HepG2 (cell line): ENCODE results near the gene ZNF91. TPM values are rescaled to one million over a fixed set of nuclear protein-coding genes. Genes with fewer than 3 reads are reported as not detected.

ENCODE experiments used
- CCDC6 ChIP-seq: sonication (generic); formaldehyde crosslinking; IDR thresholded peaks from 2 replicates; pipeline ENCODE4 v1.8.1; 2022; ENCODE audit warnings: mild to moderate bottlenecking, missing genetic modification reagents, moderate library complexity
- FOSL2 ChIP-seq: sonication (generic); formaldehyde crosslinking; IDR thresholded peaks from 2 replicates; pipeline ENCODE4 v1.4.0; 2020; ENCODE audit warnings: missing genetic modification reagents
- GABPB1 ChIP-seq: IDR thresholded peaks from 2 replicates; pipeline ENCODE4 v1.6.1; 2016; ENCODE audit warnings: mild to moderate bottlenecking, missing genetic modification reagents, moderate library complexity, missing compliant biosample characterization
- MAFF ChIP-seq: IDR thresholded peaks from 2 replicates; pipeline ENCODE4 v1.6.1; 2011; ENCODE audit warnings: low read depth, low read length, improper control_type of control experiment
- NFYC ChIP-seq: IDR thresholded peaks from 2 replicates; pipeline ENCODE4 v1.6.1; 2016; ENCODE audit warnings: missing genetic modification reagents, missing compliant biosample characterization
- RXRB ChIP-seq: IDR thresholded peaks from 2 replicates; pipeline ENCODE4 v1.6.1; 2016; ENCODE audit warnings: borderline replicate concordance, missing genetic modification reagents, missing compliant biosample characterization
- SETDB1 ChIP-seq: sonication (generic); formaldehyde crosslinking; IDR thresholded peaks from 2 replicates; pipeline ENCODE4 v1.5.1; 2020; ENCODE audit warnings: missing genetic modification reagents, mild to moderate bottlenecking, borderline replicate concordance
- ZC3H4 ChIP-seq: sonication (generic); formaldehyde crosslinking; IDR thresholded peaks from 2 replicates; pipeline ENCODE4 v1.4.0; 2020; ENCODE audit warnings: missing genetic modification reagents, borderline replicate concordance
- ZFP37 ChIP-seq: sonication (generic); formaldehyde crosslinking; IDR thresholded peaks from 2 replicates; pipeline ENCODE4 v1.4.0; 2020; ENCODE audit warnings: missing genetic modification reagents, borderline replicate concordance
- ZNF34 ChIP-seq: sonication (generic); formaldehyde crosslinking; IDR thresholded peaks from 2 replicates; pipeline ENCODE4 v1.4.0; 2020; ENCODE audit warnings: mild to moderate bottlenecking, missing genetic modification reagents, borderline replicate concordance
- ZNF432 ChIP-seq: sonication (generic); formaldehyde crosslinking; IDR thresholded peaks from 2 replicates; pipeline ENCODE4 v1.5.0; 2020; ENCODE audit warnings: missing genetic modification reagents, mild to moderate bottlenecking, borderline replicate concordance
- ZNF670 ChIP-seq: sonication (generic); formaldehyde crosslinking; IDR thresholded peaks from 2 replicates; pipeline ENCODE4 v1.8.0; 2022; ENCODE audit warnings: mild to moderate bottlenecking, missing genetic modification reagents, borderline replicate concordance
- polyA plus RNA-seq, 8 experiments: library from polyadenylated mRNA; depleted of rRNA in 3 of 8; stranded (reverse) in 7 of 8; unstranded in 1 of 8; fragments of >200 nt; fragmentation: Illumina TruSeq in 4 of 8; extraction: Trizol in 4 of 8; gene quantifications; 2 replicates each; pipeline versions ENCODE4 v1.2.1 to v1.2.3, GENCODE V29; 2011 to 2016; ENCODE audit warnings: low read depth in 4 of 8, missing spikeins in 1 of 8, mixed read lengths in 1 of 8; ENCODE audit not compliant: insufficient read depth in 1 of 8
- total RNA-seq, 5 experiments: library from RNA; depleted of rRNA; stranded (reverse); fragments of >200 nt; fragmentation: Illumina TruSeq; extraction: Trizol; gene quantifications; 2 replicates each; pipeline ENCODE4 v1.2.3, GENCODE V29; 2016; ENCODE audit warnings: low read depth in 1 of 5
- TF ChIP-seq, protein P1 (sequence below): sonication (generic); formaldehyde crosslinking; IDR thresholded peaks from 2 replicates; pipeline ENCODE4 v1.4.0; 2020; ENCODE audit warnings: mild to moderate bottlenecking, missing genetic modification reagents
- TF ChIP-seq, protein P2 (sequence below): IDR thresholded peaks from 2 replicates; pipeline ENCODE4 v1.6.1; 2016; ENCODE audit warnings: missing biosample characterization, missing genetic modification reagents, low read depth
- TF ChIP-seq, protein P3 (sequence below): sonication (generic); formaldehyde crosslinking; IDR thresholded peaks from 2 replicates; pipeline ENCODE4 v1.4.0; 2020; ENCODE audit warnings: missing genetic modification reagents
- TF ChIP-seq, protein P4 (sequence below): sonication (generic); formaldehyde crosslinking; conservative IDR thresholded peaks from 2 replicates; pipeline ENCODE4 v1.5.0; 2020; ENCODE audit warnings: missing genetic modification reagents

Gene ZNF91
- total and polyA plus RNA-seq, 2 of the 13 experiments (the other 11 are each of a cell fraction or from before 2014, with no cell fraction given): 19.4 to 21.5 TPM

DNA sequence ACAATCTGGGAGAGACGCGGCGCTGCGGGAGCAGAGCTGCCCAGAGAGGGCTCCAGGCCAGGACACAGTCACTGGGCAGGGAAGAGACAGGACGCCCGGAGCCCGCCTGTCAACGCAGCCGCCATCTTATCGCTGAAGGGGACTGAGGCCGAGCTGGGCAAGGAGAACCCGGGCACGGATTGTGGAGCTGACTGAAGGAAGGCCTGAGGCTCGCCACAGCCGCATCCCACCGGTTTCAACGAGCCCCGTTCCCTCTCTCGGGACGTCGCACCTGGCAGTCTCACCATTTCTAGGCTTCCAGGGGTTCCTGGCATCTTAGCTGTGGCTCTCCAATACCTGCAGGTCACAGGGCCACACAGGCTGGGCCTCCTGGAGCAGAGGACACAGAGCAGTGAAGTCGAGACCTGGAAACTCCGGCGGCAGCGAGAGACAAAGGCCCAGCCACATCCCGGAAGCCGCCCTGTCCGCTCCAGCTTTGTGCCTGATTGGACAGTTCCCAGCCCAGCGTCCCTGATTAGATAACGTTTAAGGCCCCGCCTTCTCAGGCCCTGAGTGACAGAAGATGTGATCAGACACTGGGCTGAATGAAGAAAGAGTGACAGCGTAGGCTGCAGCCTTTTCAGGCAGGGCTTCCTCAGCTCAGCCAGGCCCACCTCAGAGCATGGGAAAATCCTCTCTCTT lies at the start of gene ZNF91 (continued):
- TF ChIP-seq, protein P1, sequence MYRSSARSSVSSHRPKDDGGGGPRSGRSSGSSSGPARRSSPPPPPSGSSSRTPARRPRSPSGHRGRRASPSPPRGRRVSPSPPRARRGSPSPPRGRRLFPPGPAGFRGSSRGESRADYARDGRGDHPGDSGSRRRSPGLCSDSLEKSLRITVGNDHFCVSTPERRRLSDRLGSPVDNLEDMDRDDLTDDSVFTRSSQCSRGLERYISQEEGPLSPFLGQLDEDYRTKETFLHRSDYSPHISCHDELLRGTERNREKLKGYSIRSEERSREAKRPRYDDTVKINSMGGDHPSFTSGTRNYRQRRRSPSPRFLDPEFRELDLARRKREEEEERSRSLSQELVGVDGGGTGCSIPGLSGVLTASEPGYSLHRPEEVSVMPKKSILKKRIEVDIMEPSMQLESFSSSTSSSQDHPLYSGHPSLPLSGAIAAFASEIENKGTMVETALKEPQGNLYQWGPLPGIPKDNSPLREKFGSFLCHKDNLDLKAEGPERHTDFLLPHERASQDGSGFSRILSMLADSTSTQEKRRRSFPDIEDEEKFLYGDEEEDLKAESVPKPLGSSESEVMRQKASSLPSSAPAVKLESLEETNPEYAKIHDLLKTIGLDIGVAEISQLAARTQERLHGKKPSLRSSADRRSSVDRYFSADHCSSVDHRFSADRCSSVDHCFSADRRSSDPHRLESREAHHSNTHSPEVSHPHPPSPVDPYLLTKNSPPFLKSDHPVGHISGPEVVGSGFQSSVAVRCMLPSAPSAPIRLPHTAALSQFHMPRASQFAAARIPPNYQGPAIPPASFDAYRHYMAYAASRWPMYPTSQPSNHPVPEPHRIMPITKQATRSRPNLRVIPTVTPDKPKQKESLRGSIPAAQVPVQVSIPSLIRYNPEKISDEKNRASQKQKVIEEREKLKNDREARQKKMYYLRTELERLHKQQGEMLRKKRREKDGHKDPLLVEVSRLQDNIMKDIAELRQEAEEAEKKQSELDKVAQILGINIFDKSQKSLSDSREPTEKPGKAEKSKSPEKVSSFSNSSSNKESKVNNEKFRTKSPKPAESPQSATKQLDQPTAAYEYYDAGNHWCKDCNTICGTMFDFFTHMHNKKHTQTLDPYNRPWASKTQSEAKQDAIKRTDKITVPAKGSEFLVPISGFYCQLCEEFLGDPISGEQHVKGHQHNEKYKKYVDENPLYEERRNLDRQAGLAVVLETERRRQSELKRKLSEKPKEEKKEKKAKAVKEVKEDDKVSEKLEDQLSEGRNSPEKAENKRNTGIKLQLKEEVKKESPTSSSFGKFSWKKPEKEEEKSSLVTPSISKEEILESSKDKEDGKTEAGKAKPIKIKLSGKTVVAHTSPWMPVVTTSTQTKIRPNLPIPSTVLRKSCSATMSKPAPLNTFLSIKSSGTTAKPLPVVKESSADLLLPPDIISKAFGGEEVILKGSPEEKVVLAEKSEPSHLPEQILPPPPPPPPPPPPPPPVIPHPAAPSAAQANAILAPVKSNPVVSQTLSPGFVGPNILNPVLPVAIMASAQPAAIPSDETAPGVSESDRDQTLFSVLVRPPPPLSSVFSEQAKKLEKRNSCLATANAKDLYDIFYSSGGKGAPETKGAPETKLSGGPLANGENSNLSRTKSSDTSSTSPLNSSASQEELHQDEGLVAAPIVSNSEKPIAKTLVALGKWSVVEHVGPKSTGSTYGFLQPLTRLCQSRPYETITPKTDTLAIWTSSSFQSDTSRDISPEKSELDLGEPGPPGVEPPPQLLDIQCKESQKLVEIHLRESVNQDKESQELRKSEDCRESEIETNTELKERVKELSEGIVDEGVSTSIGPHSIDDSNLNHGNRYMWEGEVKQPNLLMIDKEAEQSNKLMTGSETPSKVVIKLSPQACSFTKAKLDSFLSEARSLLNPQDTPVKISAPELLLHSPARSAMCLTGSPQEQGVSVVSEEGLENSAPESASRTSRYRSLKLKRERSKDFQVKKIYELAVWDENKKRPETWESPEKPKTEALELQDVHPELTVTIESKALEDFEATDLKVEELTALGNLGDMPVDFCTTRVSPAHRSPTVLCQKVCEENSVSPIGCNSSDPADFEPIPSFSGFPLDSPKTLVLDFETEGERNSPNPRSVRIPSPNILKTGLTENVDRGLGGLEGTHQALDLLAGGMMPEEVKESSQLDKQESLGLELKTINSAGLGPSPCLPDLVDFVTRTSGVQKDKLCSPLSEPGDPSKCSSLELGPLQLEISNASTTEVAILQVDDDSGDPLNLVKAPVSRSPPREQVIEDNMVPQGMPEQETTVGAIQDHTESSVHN (CRISPR knock-in tag): 0 out of 2 replicates have a peak, but pooled peaks have one; percentile 62
- TF ChIP-seq FOSL2 (CRISPR knock-in tag) (peak; percentile 17; the same call in 1 of the 2 replicates), ZFP37 (CRISPR knock-in tag) (no peak), GABPB1 (CRISPR knock-in tag) (peak; percentile 90), MAFF (no peak), ZNF432 (no peak), CCDC6 (CRISPR knock-in tag) (no peak), ZNF34 (CRISPR knock-in tag) (0 out of 2 replicates have a peak, but pooled peaks have one; percentile 78), RXRB (CRISPR knock-in tag) (0 out of 2 replicates have a peak, but pooled peaks have one; percentile 22), ZNF670 (CRISPR knock-in tag) (no peak), SETDB1 (no peak), ZC3H4 (CRISPR knock-in tag) (no peak), NFYC (peak; percentile 95)
- TF ChIP-seq, protein P2, sequence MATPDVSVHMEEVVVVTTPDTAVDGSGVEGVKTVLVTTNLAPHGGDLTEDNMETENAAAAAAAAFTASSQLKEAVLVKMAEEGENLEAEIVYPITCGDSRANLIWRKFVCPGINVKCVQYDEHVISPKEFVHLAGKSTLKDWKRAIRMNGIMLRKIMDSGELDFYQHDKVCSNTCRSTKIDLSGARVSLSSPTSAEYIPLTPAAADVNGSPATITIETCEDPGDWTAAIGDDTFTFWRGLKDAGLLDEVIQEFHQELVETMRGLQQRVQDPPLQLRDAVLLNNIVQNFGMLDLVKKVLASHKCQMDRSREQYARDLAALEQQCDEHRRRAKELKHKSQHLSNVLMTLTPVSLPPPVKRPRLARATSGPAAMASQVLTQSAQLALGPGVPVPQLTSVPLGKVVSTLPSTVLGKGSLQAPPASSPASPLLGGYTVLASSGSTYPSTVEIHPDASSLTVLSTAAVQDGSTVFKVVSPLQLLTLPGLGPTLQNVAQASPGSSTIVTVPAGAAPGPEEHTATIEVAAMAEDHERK: no peak
- TF ChIP-seq, protein P3, sequence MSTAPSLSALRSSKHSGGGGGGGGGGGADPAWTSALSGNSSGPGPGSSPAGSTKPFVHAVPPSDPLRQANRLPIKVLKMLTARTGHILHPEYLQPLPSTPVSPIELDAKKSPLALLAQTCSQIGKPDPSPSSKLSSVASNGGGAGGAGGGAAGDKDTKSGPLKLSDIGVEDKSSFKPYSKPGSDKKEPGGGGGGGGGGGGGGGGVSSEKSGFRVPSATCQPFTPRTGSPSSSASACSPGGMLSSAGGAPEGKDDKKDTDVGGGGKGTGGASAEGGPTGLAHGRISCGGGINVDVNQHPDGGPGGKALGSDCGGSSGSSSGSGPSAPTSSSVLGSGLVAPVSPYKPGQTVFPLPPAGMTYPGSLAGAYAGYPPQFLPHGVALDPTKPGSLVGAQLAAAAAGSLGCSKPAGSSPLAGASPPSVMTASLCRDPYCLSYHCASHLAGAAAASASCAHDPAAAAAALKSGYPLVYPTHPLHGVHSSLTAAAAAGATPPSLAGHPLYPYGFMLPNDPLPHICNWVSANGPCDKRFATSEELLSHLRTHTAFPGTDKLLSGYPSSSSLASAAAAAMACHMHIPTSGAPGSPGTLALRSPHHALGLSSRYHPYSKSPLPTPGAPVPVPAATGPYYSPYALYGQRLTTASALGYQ: peak; percentile 39; the same call in 1 of the 2 replicates
- TF ChIP-seq, protein P4, sequence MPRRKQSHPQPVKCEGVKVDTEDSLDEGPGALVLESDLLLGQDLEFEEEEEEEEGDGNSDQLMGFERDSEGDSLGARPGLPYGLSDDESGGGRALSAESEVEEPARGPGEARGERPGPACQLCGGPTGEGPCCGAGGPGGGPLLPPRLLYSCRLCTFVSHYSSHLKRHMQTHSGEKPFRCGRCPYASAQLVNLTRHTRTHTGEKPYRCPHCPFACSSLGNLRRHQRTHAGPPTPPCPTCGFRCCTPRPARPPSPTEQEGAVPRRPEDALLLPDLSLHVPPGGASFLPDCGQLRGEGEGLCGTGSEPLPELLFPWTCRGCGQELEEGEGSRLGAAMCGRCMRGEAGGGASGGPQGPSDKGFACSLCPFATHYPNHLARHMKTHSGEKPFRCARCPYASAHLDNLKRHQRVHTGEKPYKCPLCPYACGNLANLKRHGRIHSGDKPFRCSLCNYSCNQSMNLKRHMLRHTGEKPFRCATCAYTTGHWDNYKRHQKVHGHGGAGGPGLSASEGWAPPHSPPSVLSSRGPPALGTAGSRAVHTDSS (CRISPR knock-in tag): no peak
